ENCODE measurements around the gene MCF2L2. TPM values are rescaled to one million over a fixed set of nuclear protein-coding genes. Genes with fewer than 3 reads are reported as not detected.
A peak's percentile ranks its signal among the peaks of the same experiment; 100 is the strongest.

Gene MCF2L2
- polyA plus RNA-seq, 6 donors from 2014 or later: not detected

DNA sequence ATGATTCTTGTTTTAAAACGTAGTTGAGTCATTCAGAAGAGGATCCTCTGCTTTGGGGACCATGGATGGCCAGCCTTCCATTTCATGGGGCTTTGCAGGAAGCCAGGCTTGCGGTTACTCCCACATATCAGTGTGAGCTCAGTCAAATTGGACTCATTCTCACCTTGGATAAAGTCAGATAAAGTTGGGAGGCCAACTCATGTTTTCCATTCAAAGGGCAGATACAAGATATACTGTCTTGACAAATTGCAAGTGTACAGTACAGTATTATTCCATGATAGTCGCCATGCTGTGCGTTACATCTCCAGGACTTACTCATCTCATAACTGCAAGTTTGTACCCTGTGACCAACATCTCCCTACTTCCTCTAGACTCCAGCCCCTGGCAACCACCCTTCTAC is 200.8 kb downstream of the MCF2L2 start:
- H3K4me1 Mint-ChIP-seq: peaks cover 0 to 5% (median 3%) of the 10 kb centered on the region in 3 donors
- ATAC-seq (ENCODE audit: low read depth in 2 of 2) (no peak), DNase-seq (no peak)
- H3K36me3 Mint-ChIP-seq: no peaks in the 10 kb centered on the region
- no peak overlapping the region for H3K4me3 Mint-ChIP-seq
- H3K27ac Mint-ChIP-seq: no peak overlapping the region
- no peaks in the 10 kb centered on the region for H3K9me3 Mint-ChIP-seq
- H3K27me3 Mint-ChIP-seq: peaks cover 30 to 37% (median 33%) of the 10 kb centered on the region in 3 donors

GRCh38 chr3:183226333-183226890 is 202.0 kb downstream of the MCF2L2 start:
- Mint-ChIP-seq H3K4me3 (no peak overlapping the region), H3K9me3 (no peaks in the 10 kb centered on the region), H3K4me1 (peaks cover 0 to 5% (median 3%) of the 10 kb centered on the region in 3 donors), H3K27me3 (peaks cover 29 to 35% (median 33%) of the 10 kb centered on the region in 3 donors), H3K36me3 (no peaks in the 10 kb centered on the region), H3K27ac (no peak overlapping the region)
- no peak for ATAC-seq (ENCODE audit: low read depth in 2 of 2)
- DNase-seq: no peak

GRCh38 chr3:183224180-183224970 is 204.0 kb downstream of the MCF2L2 start:
- no peaks in the 10 kb centered on the region for H3K36me3 Mint-ChIP-seq
- no peaks in the 10 kb centered on the region for H3K9me3 Mint-ChIP-seq
- H3K4me1 Mint-ChIP-seq: peaks cover 0 to 5% (median 3%) of the 10 kb centered on the region in 3 donors
- H3K27ac Mint-ChIP-seq: peak overlapping the region in 1 of 6 donors; percentile 39
- no peak overlapping the region for H3K4me3 Mint-ChIP-seq
- peaks cover 24 to 36% (median 31%) of the 10 kb centered on the region in 3 donors for H3K27me3 Mint-ChIP-seq
- no peak for ATAC-seq (ENCODE audit: low read depth in 2 of 2)
- no peak for DNase-seq

DNA sequence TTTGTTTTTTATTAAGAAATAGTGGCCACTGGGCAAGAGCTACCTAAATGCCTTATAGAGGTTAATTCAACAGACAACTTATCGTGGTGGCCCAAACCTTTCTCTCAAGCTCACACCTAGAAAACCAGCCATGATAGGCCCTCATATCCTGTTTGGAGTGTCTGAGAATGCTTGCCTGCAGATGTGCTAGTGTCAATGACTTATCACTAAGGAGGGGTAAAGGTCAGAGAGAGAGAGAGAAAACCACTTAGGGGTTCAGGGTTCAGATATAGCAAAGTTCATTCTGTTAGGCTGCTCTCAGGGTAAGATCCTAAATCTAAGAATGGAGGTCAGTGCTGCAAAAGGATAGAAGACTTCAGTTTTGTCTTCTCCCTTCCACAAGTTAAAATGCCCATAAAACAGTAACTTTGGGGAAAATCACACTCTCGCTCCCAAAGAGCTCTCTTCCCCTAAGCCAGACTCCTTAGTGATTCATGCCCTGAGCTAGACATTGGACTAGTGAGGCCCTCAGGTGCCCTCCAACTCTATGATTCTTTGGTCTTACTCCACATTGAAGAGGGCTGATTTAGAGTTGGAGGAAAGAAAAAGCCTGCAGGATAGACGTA is 205.7 kb downstream of the MCF2L2 start:
- H3K36me3 Mint-ChIP-seq: no peaks in the 10 kb centered on the region
- peaks cover 33 to 45% (median 39%) of the 10 kb centered on the region in 3 donors for H3K27me3 Mint-ChIP-seq
- no peak overlapping the region for H3K4me3 Mint-ChIP-seq
- DNase-seq (no peak), ATAC-seq (ENCODE audit: low read depth in 2 of 2) (no peak)
- H3K4me1 Mint-ChIP-seq: peaks cover 0 to 5% (median 3%) of the 10 kb centered on the region in 3 donors
- H3K27ac Mint-ChIP-seq: no peak overlapping the region
- H3K9me3 Mint-ChIP-seq: no peaks in the 10 kb centered on the region

DNA sequence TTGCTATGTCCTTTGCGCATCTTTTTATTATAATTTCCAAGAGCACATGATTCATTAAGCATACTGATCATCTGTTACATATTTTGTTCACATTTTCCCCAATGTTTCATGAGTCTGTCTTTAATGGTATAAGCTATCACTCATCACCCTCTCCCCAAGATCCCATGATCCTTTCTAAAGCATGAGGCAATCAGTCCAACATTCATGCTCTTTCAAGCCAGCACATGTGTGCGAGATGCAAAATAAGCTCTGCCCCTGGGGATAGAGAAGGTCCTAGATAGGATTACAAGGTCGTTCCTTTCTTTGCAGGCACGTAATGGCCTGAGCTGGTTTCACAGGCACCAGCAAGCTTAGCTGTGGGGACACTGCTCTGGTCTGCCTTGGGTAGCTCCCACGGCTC is 207.6 kb downstream of the MCF2L2 start:
- H3K9me3 Mint-ChIP-seq: no peaks in the 10 kb centered on the region
- DNase-seq (no peak), ATAC-seq (ENCODE audit: low read depth in 2 of 2) (no peak)
- H3K27ac Mint-ChIP-seq: peak overlapping the region in 1 of 6 donors; percentile 0
- no peak overlapping the region for H3K4me3 Mint-ChIP-seq
- peaks cover 0 to 5% (median 3%) of the 10 kb centered on the region in 3 donors for H3K4me1 Mint-ChIP-seq
- H3K36me3 Mint-ChIP-seq: no peaks in the 10 kb centered on the region
- H3K27me3 Mint-ChIP-seq: peaks cover 35 to 47% (median 42%) of the 10 kb centered on the region in 3 donors

GRCh38 chr3:183218826-183219225 is 209.6 kb downstream of the MCF2L2 start:
- Mint-ChIP-seq H3K27me3 (peaks cover 36 to 52% (median 44%) of the 10 kb centered on the region in 3 donors), H3K36me3 (no peaks in the 10 kb centered on the region), H3K4me1 (peaks cover 5 to 7% (median 6%) of the 10 kb centered on the region in 3 donors), H3K27ac (no peak overlapping the region), H3K4me3 (no peak overlapping the region), H3K9me3 (no peaks in the 10 kb centered on the region)
- DNase-seq: no peak
- no peak for ATAC-seq (ENCODE audit: low read depth in 2 of 2)

DNA sequence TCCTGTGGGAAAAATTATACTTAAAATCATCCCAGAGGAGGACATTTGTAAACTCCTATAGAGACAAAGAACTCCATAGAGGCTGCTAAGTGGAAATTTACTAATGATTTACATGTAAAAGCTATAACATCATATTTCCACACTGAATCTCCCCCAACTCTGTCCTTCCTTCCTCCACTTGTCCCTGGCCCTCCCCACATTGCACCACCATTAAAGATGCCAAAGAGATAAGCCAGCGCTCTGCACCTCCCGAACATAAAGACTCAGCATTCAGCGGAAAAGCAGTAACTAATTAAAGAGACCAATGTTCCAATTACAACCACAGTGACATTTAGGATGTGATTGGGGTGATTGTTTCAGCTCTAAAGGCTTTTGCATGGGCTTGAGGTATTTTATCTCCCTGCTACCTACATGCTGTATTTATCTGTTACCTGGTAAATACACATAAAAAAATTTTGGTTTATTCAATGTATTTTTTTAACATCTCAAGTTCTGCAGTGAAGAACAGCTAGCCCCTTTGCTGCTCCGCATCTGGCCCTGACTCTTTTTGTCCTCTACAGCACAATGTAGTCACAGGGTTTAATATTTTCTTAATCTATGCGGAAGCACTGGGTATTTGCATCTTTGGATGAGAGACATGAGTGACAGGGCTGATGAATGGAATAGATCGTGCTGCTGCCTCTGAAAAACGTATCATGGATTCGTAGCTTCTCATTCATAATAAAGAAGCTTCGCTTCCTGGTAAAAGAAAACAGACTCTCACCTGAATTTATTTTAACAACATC is 210.7 kb downstream of the MCF2L2 start:
- H3K9me3 Mint-ChIP-seq: no peaks in the 10 kb centered on the region
- peaks cover 38 to 48% (median 41%) of the 10 kb centered on the region in 3 donors for H3K27me3 Mint-ChIP-seq
- no peak for DNase-seq
- no peak overlapping the region for H3K4me3 Mint-ChIP-seq
- H3K36me3 Mint-ChIP-seq: no peaks in the 10 kb centered on the region
- peaks cover 5 to 7% (median 6%) of the 10 kb centered on the region in 3 donors for H3K4me1 Mint-ChIP-seq
- ATAC-seq (ENCODE audit: low read depth in 2 of 2): no peak
- no peak overlapping the region for H3K27ac Mint-ChIP-seq

- Mint-ChIP-seq H3K4me3 (no peak overlapping the region), H3K36me3 (no peaks in the 10 kb centered on the region), H3K9me3 (no peaks in the 10 kb centered on the region), H3K27me3 (peaks cover 41 to 58% (median 51%) of the 10 kb centered on the region in 3 donors), H3K27ac (peak overlapping the region in 1 of 6 donors; percentile 29), H3K4me1 (peaks cover 14 to 19% (median 16%) of the 10 kb centered on the region in 3 donors)
- DNase-seq (no peak), ATAC-seq (ENCODE audit: low read depth in 2 of 2) (no peak)
These were observed 212.7 kb downstream of the MCF2L2 start for GRCh38 chr3:183215591-183216202.

- ATAC-seq (ENCODE audit: low read depth in 2 of 2): no peak
- H3K27me3 Mint-ChIP-seq: peaks cover 52 to 64% (median 58%) of the 10 kb centered on the region in 3 donors
- H3K36me3 Mint-ChIP-seq: no peaks in the 10 kb centered on the region
These were observed 214.2 kb downstream of the MCF2L2 start for GRCh38 chr3:183214277-183214612.

DNA sequence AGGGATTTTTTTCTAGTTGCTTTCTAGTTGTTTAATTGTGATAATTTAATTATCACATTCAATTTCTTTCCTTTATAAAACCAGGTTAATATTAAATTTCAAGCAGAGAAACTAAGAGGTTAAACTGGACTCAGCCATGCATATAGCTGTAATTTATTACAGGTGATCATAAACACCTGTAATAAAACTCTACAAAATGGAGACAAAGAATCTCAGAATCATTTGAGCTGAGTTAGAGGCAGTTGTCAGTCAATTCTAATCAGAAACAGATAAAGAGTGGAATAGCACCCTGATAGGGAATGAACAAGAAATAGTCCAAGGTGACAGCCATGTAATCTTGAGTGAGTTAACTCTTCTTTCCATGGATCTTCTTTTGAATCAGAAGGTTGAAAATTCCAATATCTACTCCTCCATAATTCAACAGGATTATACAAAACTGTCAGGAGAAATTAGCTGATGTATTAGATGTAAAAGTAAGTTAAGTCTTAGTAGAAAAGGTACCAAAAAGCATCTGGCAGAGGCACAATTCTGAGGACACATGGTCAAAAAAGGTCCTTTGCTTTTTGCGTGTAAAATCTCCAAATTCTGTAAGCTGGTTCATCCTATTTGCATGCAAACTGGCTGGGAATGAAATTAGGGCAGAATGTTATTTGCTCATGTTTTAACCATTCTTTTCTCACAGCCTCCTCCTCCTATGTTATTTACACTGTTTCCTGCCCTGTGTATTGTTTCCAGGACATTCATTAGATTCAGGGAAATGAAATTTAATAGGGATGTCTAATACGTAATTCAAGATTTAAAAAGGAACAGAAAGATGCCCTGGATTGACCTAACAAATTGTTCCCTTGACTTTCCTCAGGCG is 214.8 kb downstream of the MCF2L2 start:
- Mint-ChIP-seq H3K27me3 (peaks cover 46 to 58% (median 54%) of the 10 kb centered on the region in 3 donors), H3K4me1 (peaks cover 20 to 24% (median 23%) of the 10 kb centered on the region in 3 donors), H3K36me3 (no peaks in the 10 kb centered on the region), H3K4me3 (no peak overlapping the region), H3K27ac (peak overlapping the region in 2 of 6 donors; percentile 28 to 73), H3K9me3 (no peaks in the 10 kb centered on the region)
- ATAC-seq (ENCODE audit: low read depth in 2 of 2): no peak
- DNase-seq: no peak

More at GRCh38 chr3:183214277-183214612, 214.2 kb downstream of the MCF2L2 start:
- Mint-ChIP-seq H3K4me1 (peaks cover 20 to 24% (median 23%) of the 10 kb centered on the region in 3 donors), H3K4me3 (peak overlapping the region in 1 of 8 donors; percentile 23), H3K27ac (peak overlapping the region in 3 of 6 donors; percentile 28 to 73 (median 30)), H3K9me3 (no peaks in the 10 kb centered on the region)
- DNase-seq: no peak

GRCh38 chr3:183212565-183212964 is 215.9 kb downstream of the MCF2L2 start:
- no peaks in the 10 kb centered on the region for H3K36me3 Mint-ChIP-seq
- H3K27me3 Mint-ChIP-seq: peaks cover 41 to 57% (median 46%) of the 10 kb centered on the region in 3 donors
- H3K9me3 Mint-ChIP-seq: no peaks in the 10 kb centered on the region
- peak overlapping the region in 3 of 6 donors; percentile 12 to 78 (median 32) for H3K27ac Mint-ChIP-seq
- H3K4me3 Mint-ChIP-seq: peak overlapping the region in 1 of 8 donors; percentile 46
- peaks cover 20 to 24% (median 23%) of the 10 kb centered on the region in 3 donors for H3K4me1 Mint-ChIP-seq
- DNase-seq (peak; percentile 70), ATAC-seq (ENCODE audit: low read depth in 2 of 2) (peak; percentile 94 to 97)

- peaks cover 41 to 60% (median 49%) of the 10 kb centered on the region in 3 donors for H3K27me3 Mint-ChIP-seq
- H3K27ac Mint-ChIP-seq: peak overlapping the region in 2 of 6 donors; percentile 12 to 78
- H3K9me3 Mint-ChIP-seq: no peaks in the 10 kb centered on the region
- peaks cover 20 to 24% (median 23%) of the 10 kb centered on the region in 3 donors for H3K4me1 Mint-ChIP-seq
- DNase-seq (no peak), ATAC-seq (ENCODE audit: low read depth in 2 of 2) (no peak)
- no peaks in the 10 kb centered on the region for H3K36me3 Mint-ChIP-seq
- H3K4me3 Mint-ChIP-seq: peak overlapping the region in 3 of 8 donors; percentile 2 to 46 (median 27)
These were observed 216.3 kb downstream of the MCF2L2 start for GRCh38 chr3:183212096-183212495.
